Skin of body (tissue), 2 donors: ENCODE data around the gene DHRS12. TPM values are rescaled to one million over a fixed set of nuclear protein-coding genes. Genes with fewer than 3 reads are reported as not detected.

Experiments used
- DNase-seq: peaks from one replicate; lab custom pipeline; 2025; lab: John Stamatoyannopoulos, UW
- total RNA-seq: library from RNA; depleted of rRNA; stranded (reverse); fragments of >200 nt; gene quantifications from one replicate; pipeline ENCODE4 v1.2.3, GENCODE V29; 2014

DHRS12 gene
- total RNA-seq, 1 donor from 2014 or later = 8.7 TPM

- DNase-seq = no peak
Measured at GRCh38 chr13:51811046-51811445, 7.1 kb upstream of the DHRS12 start.

- DNase-seq = no peak
Measured at GRCh38 chr13:51808811-51809210, 4.8 kb upstream of the DHRS12 start.

- DNase-seq = no peak
Measured at GRCh38 chr13:51807041-51807440, 3.1 kb upstream of the DHRS12 start.

- DNase-seq = no peak
Measured at GRCh38 chr13:51806566-51806965, 2.6 kb upstream of the DHRS12 start.

- no peak for DNase-seq
Measured at GRCh38 chr13:51805925-51806324, 2.0 kb upstream of the DHRS12 start.

- DNase-seq = no peak
Measured at GRCh38 chr13:51805313-51805712, 1.4 kb upstream of the DHRS12 start.

GRCh38 chr13:51804295-51805172, 571 bp upstream of the DHRS12 start:
- peak; percentile 50 for DNase-seq

GRCh38 chr13:51802631-51803418, 1.1 kb downstream of the DHRS12 start:
- peak; percentile 14 for DNase-seq

GRCh38 chr13:51801631-51802099, 2.3 kb downstream of the DHRS12 start:
- DNase-seq = no peak

GRCh38 chr13:51800486-51800885, 3.5 kb downstream of the DHRS12 start:
- DNase-seq = no peak

GRCh38 chr13:51799261-51799660, 4.7 kb downstream of the DHRS12 start:
- DNase-seq = no peak

- DNase-seq = no peak
Measured at GRCh38 chr13:51797664-51798488, 6.1 kb downstream of the DHRS12 start.

- no peak for DNase-seq
Measured at GRCh38 chr13:51796546-51796945, 7.4 kb downstream of the DHRS12 start.

GRCh38 chr13:51795419-51795818, 8.5 kb downstream of the DHRS12 start:
- no peak for DNase-seq

- DNase-seq = no peak
Measured at GRCh38 chr13:51794964-51795363, 9.0 kb downstream of the DHRS12 start.

GRCh38 chr13:51793570-51794271, 10.2 kb downstream of the DHRS12 start:
- DNase-seq = no peak

GRCh38 chr13:51786425-51787265, 17.3 kb downstream of the DHRS12 start:
- peak; percentile 15 for DNase-seq

GRCh38 chr13:51785712-51786424, 18.1 kb downstream of the DHRS12 start:
- no peak for DNase-seq

- no peak for DNase-seq
Measured at GRCh38 chr13:51784097-51784496, 19.9 kb downstream of the DHRS12 start.
